Vagina (tissue), 2 donors: ENCODE measurements around the gene DNAI2.

ENCODE experiments used
- CTCF ChIP-seq, 3 experiments: fragments of 450-650 bp in 2 of 3; fragments of 200-600 bp in 1 of 3; sonication (generic) in 1 of 3; IDR thresholded peaks; one replicate each; pipeline ENCODE4 v1.5.1; 2017 to 2019; ENCODE audit warnings: antibody characterized with exemption in 3 of 3, mild to moderate bottlenecking in 2 of 3, moderate library complexity in 2 of 3
- POLR2A ChIP-seq, 2 donors: fragments of 450-650 bp; IDR thresholded peaks; one replicate each; pipeline ENCODE4 v1.6.1; 2017; ENCODE audit warnings: antibody characterized with exemption in 2 of 2, mild to moderate bottlenecking in 2 of 2, moderate library complexity in 2 of 2

- TF ChIP-seq CTCF (IDR thresholded peaks at IDR 0.05) (no peak), POLR2A (IDR thresholded peaks at IDR 0.05) (no peak)
Measured at GRCh38 chr17:74335529-74336062, 61.6 kb downstream of the DNAI2 start.
